ENCODE data around the gene NKAIN1.
"Not testable (repeated sequence)": the region's sequence is repeated elsewhere in the genome, so short reads cannot be mapped to it uniquely, and the experiment has no call there.

The NKAIN1 gene

DNA sequence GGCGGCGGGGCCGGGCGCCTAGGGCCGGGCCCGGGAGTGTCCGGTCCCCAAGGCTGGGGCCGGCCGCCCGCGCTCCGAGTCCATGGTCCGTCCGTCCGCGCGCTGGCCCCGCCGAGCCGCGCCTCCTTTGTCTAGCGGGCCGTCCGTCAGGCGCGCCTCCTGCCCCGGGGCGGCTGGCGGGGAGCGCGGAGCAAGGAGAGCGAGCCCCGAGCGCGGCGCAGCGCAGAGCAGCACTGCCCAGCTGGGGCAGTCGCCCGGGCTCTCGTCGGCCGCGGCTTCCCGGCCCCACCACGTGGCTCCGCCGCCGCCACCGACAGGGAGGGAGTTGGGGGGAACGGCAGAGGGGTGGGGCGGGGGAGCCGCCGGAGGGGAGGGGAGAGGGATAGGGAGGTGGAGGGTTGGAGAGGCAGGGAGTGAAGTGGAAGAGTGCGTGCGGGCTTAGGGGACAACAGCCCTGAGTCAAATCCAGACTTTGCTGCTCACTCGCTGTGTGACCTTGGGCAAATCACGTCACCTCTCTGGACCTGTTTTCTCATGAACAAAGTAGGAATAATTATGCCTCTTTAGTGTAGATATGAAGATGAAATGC, at the start of gene NKAIN1:
TSS of gene NKAIN1 (minus strand) at position 235 of the 589 bp plus-strand sequence. CDS start 340 bp downstream, outside the sequence.
- peak; percentile 46 to 47 for DNase-seq (ENCODE audit: low read depth in 1 of 2, low spot score in 1 of 2)

DNA sequence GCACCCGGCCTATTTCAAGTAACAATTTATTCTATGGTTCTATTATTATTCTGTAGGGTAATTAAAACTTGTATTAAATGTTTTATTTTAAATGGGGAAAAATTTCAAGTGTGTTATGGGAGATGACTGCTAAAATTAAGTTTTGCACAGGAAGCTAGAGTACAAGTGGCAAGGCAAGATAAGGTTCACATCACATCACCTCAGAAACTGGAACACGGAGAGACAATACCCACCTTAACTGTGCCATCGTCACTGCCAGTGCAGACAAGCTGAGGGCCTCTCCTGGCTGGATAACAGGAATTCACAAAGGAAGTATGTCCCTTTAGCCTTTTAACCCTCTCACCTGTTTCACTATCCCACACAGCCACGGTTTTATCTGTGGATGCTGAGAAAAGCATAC, 49.3 kb upstream of the NKAIN1 start:
- in situ Hi-C loops (cut with HindIII; ENCODE audit: low pct_unique_long_range_greater_than_20kb, low sequenced_read_pairs): no loop called here
- DNase-seq (ENCODE audit: low read depth in 1 of 2, low spot score in 1 of 2): no peak
- TF ChIP-seq JUND (IDR thresholded peaks at IDR 0.05; ENCODE audit: low read depth): no peak

More for the DNA sequence above, at the start of gene NKAIN1:
- in situ Hi-C loops (cut with HindIII; ENCODE audit: low pct_unique_long_range_greater_than_20kb, low sequenced_read_pairs): no loop called here
- no peak for TF ChIP-seq JUND (IDR thresholded peaks at IDR 0.05; ENCODE audit: low read depth)

DNA sequence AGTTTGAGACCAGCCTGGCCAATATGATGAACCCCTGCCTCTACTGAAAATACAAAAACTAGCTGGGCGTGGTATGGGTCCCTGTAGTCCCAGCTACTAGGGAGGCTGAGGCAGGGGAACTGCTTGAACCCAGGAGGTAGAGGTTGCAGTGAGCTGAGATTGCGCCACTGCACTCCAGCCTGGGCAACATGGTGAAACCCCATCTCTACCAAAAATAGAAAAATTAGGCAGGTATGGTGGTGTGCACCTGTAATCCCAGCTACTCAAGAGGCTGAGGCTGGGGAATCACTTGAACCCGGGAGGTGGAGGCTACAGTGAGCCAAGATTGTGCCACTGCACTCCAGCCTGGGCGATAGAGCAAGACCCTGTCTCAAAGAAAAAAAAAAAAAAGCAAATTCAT, 48.1 kb upstream of the NKAIN1 start:
- in situ Hi-C loops (cut with HindIII; ENCODE audit: low pct_unique_long_range_greater_than_20kb, low sequenced_read_pairs); DNase-seq (ENCODE audit: low read depth in 1 of 2, low spot score in 1 of 2): not testable (repeated sequence)

DNA sequence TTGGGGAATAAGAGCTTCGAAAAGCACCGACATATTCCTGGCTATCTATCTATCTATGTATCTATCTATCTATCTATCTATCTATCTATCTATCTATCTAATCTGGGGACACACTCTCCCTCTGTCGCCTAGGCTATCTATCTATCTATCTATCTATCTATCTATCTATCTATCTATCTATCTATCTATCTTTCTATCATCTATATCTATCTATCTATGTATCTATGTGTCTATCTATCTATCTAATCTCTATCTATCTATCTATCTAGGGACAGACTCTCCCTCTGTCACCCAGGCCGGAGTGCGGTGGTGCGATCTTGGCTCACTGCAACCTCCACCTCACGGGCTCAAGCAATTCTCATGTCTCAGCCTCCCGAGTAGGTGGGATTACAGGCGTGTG, 42.7 kb upstream of the NKAIN1 start:
- DNase-seq (ENCODE audit: low read depth in 1 of 2, low spot score in 1 of 2); in situ Hi-C loops (cut with HindIII; ENCODE audit: low pct_unique_long_range_greater_than_20kb, low sequenced_read_pairs): not testable (repeated sequence)

DNA sequence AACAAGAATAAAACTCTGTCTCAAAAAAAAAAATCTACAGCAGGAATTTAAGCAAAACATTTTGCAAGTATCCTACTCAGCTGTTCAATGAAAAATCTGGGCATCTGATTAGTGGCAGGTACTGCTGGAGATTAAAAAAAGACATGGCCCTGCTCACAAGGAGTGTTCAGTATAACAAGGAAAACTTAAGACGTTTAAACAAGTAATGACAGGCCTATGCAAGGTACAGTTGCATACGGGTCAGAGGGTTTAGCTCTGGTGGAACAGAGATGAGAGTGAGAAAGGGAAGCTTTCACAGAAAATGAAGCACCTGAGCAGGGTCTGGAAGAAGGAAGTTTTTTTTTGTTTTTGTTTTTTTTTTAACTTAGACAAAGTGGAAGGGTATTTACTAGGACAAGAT, 33.9 kb upstream of the NKAIN1 start:
- in situ Hi-C loops (cut with HindIII; ENCODE audit: low pct_unique_long_range_greater_than_20kb, low sequenced_read_pairs): no loop called here

DNA sequence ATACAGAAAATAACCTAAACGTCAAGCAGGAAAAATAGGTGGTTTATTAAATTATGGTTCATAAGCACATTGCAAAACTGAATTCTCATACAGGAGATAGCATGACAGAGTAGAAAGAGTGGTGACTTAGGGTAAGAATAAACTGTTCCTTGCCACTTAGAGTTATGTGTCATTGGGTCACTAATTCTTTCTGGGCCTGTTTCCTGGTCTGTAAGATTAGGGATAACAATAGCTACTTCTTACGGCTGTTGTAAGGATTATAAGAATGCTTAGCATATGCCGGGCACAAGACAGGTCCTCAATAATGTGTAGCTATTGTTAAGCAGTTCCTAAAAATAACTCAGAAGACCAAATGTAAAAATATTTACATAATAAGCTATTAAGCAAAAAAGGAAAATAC, 32.7 kb upstream of the NKAIN1 start:
- DNase-seq (ENCODE audit: low read depth in 1 of 2, low spot score in 1 of 2): no peak
- TF ChIP-seq JUND (IDR thresholded peaks at IDR 0.05; ENCODE audit: low read depth): no peak
- in situ Hi-C loops (cut with HindIII; ENCODE audit: low pct_unique_long_range_greater_than_20kb, low sequenced_read_pairs): no loop called here

More for the DNA sequence above, 33.9 kb upstream of the NKAIN1 start:
- TF ChIP-seq JUND (IDR thresholded peaks at IDR 0.05; ENCODE audit: low read depth): no peak
- DNase-seq (ENCODE audit: low read depth in 1 of 2, low spot score in 1 of 2): no peak

DNA sequence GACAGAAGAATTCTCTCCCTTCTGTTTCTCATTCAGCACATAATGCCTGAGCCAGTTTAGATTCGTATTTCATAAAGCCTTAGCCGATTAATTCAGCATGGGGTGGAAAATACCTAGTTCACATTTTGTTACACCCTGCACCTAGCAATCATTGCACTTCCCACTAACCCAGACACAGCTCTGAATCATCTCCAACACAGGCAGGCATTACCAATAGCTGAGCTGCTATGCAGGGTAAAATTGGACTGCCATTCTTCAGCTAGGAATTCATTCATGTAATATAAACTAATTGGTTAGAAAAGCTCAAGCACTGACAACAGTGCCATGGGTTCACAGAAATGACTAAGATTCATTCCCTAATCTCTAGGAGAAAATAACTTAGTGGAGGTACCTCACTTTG, 26.9 kb upstream of the NKAIN1 start:
- no peak for DNase-seq (ENCODE audit: low read depth in 1 of 2, low spot score in 1 of 2)
- TF ChIP-seq JUND (IDR thresholded peaks at IDR 0.05; ENCODE audit: low read depth): no peak
- in situ Hi-C loops (cut with HindIII; ENCODE audit: low pct_unique_long_range_greater_than_20kb, low sequenced_read_pairs): no loop called here

DNA sequence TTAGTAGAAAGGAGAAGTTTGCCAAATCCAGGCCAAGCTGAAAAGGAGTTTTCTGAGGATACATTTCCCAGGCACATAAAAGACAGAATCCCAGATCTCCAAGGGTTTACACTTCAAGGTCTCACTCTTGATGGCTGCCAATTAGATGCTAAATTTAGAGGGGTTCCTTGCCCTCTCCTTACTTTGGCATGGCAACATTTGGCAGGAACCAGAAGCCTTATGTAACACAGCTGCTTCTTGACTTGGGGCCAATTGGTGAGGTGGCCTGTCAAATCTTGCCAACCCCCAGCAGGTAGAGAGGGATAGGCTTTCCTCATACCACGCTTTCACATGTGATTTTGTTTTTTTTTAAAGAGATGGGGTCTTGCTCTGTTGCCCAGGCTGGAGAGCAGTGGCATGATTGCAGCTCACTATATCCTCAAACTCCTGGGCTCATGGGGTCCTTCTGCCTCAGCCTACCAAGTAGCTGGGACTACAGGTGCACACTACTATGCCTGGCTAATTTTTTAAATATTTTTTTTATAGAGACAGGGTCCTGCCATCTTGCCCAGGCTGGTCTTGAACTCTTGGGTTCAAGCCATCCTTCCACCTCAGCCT, 25.2 kb upstream of the NKAIN1 start:
- DNase-seq (ENCODE audit: low read depth in 1 of 2, low spot score in 1 of 2): no peak
- TF ChIP-seq JUND (IDR thresholded peaks at IDR 0.05; ENCODE audit: low read depth): no peak
- in situ Hi-C loops (cut with HindIII; ENCODE audit: low pct_unique_long_range_greater_than_20kb, low sequenced_read_pairs): no loop called here

DNA sequence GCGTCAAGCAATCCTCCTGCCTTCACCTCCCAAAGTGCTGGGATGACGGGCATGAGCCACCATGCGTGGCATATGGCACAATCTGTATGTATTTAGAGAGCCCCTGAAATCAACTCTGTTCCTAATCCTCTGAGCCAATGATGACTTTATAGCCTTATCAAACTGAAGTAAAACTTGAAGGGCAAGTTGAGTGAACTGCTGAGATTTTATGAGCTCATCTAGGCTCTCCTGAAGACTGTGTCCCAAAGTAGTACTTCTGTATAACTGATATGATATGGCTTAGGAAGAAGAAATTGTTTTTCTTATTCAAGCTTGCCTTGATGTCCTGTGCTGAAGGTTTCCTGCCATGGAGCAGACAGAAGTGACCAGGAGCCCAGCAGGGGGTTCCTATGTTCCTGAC, 23.7 kb upstream of the NKAIN1 start:
- no peak for DNase-seq (ENCODE audit: low read depth in 1 of 2, low spot score in 1 of 2)
- no peak for TF ChIP-seq JUND (IDR thresholded peaks at IDR 0.05; ENCODE audit: low read depth)
- in situ Hi-C loops (cut with HindIII; ENCODE audit: low pct_unique_long_range_greater_than_20kb, low sequenced_read_pairs): no loop called here

DNA sequence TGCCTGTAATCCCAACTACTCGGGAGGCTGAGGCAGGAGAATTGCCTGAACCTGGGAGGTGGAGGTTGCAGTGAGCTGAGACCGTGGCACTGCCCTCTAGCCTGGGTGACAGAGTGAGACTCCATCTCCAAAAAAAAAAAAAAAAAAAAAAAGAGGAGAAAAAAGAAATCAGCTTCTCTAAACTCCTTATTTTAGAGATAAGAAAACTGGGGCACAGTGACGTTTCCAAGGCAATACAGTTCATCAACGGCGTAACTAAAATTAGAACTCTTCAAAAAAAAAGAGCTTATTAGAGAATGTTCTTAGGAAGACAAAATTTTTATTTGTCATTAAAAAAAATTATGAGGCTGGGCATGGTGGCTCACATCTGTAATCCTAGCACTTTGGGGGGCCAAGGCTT, 22.7 kb upstream of the NKAIN1 start:
- in situ Hi-C loops (cut with HindIII; ENCODE audit: low pct_unique_long_range_greater_than_20kb, low sequenced_read_pairs); DNase-seq (ENCODE audit: low read depth in 1 of 2, low spot score in 1 of 2): not testable (repeated sequence)

DNA sequence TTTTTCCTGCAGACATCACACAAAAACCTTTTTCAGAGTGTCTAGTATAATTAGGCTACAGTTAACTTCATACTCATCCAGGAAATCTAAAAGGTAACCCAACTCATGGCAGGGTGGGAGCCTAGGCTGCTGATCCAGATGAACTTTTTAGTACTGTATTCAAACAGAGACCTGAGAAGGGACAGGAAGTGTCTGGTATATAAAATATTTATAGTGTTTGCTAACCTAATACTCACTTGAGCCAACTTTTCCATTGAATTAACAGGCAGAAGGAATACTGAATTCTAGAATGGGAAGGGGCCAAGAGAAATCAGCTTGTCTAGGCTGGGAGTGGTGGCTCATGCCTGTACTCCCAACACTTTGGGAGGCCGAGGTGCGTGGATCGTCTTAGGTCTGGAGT, 22.2 kb upstream of the NKAIN1 start:
- no peak for DNase-seq (ENCODE audit: low read depth in 1 of 2, low spot score in 1 of 2)
- in situ Hi-C loops (cut with HindIII; ENCODE audit: low pct_unique_long_range_greater_than_20kb, low sequenced_read_pairs): no loop called here
- TF ChIP-seq JUND (IDR thresholded peaks at IDR 0.05; ENCODE audit: low read depth): no peak

DNA sequence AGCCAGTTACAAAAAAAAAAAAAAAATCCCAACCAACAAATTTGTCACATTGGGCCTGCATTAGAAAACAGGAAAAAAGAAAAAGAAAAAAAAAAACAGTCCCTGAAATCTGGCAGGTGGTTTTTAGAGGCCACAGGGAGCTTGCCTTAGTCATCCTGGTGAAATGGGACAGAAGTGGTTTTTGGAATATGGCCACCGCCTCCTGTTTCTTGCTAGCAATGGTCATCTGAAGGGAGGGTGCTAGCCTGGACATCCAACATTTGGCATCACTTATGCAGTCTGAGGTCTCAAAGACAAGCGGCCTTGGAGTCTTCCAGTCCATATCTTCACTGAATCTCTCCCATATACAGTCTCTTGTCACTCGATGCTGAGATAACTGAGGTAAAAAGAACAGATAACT, 20.1 kb upstream of the NKAIN1 start:
- TF ChIP-seq JUND (IDR thresholded peaks at IDR 0.05; ENCODE audit: low read depth): no peak
- DNase-seq (ENCODE audit: low read depth in 1 of 2, low spot score in 1 of 2): no peak
- in situ Hi-C loops (cut with HindIII; ENCODE audit: low pct_unique_long_range_greater_than_20kb, low sequenced_read_pairs): no loop called here

DNA sequence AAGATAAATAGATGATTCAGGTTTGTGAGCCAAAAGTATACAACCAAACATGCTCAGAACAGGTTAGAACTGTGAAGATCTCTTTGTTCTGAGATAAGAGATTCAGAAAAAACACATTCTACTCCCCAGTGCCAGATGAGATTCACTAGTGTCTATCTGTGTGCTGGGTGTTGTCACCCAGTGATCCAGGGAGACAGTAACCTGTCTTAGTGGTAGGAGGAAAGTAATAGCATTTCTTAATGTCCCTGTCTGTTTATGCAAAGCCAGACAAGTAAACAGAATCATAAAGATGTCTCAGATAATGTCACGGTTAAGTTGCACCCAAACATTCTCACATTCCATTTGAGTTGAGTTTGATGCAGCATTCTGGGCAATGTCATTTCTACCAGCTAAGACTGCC, 18.9 kb upstream of the NKAIN1 start:
- in situ Hi-C loops (cut with HindIII; ENCODE audit: low pct_unique_long_range_greater_than_20kb, low sequenced_read_pairs): no loop called here
- no peak for TF ChIP-seq JUND (IDR thresholded peaks at IDR 0.05; ENCODE audit: low read depth)
- peak in 1 of 2 experiments; percentile 73 for DNase-seq (ENCODE audit: low read depth in 1 of 2, low spot score in 1 of 2)

DNA sequence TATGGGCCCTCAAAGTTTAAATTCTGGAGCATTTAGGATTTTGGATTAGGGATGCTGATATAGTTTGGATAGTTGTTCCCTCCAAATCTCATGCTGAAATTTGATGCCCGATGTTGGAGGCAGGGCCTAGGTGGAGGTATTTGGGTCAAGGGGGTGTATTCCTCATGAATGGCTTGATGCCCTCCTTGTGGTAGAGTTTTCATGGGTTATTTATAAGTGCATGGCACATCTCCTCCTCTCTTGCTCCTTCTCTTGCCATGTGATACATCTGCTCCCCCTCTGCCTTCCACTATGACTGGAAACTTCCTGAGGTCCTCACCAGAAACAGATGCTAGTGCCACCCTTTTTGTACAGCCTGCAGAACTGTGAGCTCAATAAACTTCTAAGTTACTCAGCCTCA, 17.5 kb upstream of the NKAIN1 start:
- no peak for TF ChIP-seq JUND (IDR thresholded peaks at IDR 0.05; ENCODE audit: low read depth)
- DNase-seq (ENCODE audit: low read depth in 1 of 2, low spot score in 1 of 2): no peak
- in situ Hi-C loops (cut with HindIII; ENCODE audit: low pct_unique_long_range_greater_than_20kb, low sequenced_read_pairs): no loop called here
